Neuron (in vitro differentiated cells): Measurements from ENCODE around the gene SCYGR8.

Source experiments
- H2AFZ ChIP-seq: one replicate; pipeline ENCODE4 v1.6.1; 2013; ENCODE audit warnings: low read depth, mild to moderate bottlenecking, inconsistent platforms, low read length, moderate library complexity
- H3K27me3 ChIP-seq: one replicate; pipeline ENCODE4 v1.6.1; 2013; ENCODE audit warnings: low read length; ENCODE audit not compliant: insufficient read depth
- H3K36me3 ChIP-seq: one replicate; pipeline ENCODE4 v1.6.1; 2013; ENCODE audit warnings: low read length; ENCODE audit not compliant: insufficient read depth
- H3K4me1 ChIP-seq: one replicate; pipeline ENCODE4 v1.6.1; 2013; ENCODE audit warnings: low read length; ENCODE audit not compliant: insufficient read depth
- H3K4me3 ChIP-seq: 2 replicates; pipeline ENCODE4 v1.5.1; 2013; ENCODE audit warnings: mild to moderate bottlenecking, low read length, moderate library complexity
- H3K9me3 ChIP-seq: one replicate; pipeline ENCODE4 v1.6.1; 2013; ENCODE audit warnings: low read length

Gene SCYGR8

DNA sequence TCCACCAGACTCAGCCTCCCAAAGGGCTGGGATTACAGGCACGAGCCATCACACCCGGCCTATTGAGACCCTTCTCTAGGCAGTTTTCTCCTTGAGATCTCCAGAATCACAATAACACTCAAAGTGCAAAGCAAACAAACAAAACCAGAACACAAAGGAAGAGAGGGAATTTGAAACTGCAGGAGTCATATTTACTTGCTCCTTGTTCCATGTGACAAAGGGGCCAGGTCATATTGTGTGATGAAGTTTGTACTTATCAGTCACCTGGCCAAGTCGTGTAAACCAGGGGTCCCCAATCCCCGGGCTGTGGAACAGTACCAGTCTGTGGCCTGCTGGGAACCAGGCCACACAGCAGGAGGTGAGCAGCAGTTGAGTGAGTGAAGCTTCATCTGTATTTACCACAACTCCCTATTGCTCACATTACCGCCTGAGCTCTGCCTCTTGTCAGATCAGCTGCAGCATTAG lies 26.5 kb downstream of the SCYGR8 start:
- no peak overlapping the region for H2AFZ ChIP-seq
- no peaks in the 10 kb centered on the region for H3K36me3 ChIP-seq
- H3K27me3 ChIP-seq: no peaks in the 10 kb centered on the region
- H3K4me1 ChIP-seq: no peaks in the 10 kb centered on the region
- no peaks in the 10 kb centered on the region for H3K9me3 ChIP-seq
- no peak overlapping the region for H3K4me3 ChIP-seq

- Histone ChIP-seq H2AFZ (no peak overlapping the region), H3K4me1 (no peaks in the 10 kb centered on the region), H3K36me3 (no peaks in the 10 kb centered on the region), H3K9me3 (no peaks in the 10 kb centered on the region), H3K4me3 (no peak overlapping the region), H3K27me3 (no peaks in the 10 kb centered on the region)
These were observed 27.2 kb downstream of the SCYGR8 start for GRCh38 chr2:227772932-227773331.

DNA sequence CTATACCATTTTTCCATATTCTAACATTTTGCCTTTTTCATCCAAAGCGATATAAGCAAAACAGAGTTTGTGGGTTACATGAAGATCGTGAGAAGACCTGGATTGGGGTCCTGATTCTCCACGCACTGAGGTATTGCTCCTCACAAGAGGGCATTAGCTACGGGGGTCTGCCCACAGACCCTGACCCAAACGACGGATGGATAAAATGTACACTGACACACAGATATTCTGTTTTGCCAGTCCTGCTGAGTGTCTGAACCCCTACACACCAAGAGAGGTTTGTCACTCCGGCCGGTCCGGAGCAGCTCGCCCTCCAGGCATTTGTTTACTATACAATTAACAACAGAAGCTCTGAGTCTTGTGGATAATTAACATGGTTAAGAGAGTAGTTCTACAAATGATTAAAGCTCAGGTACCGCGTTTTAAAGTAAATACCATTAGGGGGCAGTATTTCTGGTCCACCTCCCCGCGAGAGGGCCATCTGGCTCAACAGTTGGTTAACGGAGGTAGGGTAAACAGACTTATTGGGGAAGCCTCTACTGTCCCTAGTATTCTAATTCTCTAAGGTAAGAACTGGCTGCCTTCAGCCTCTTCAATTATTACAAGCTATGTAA lies 28.4 kb downstream of the SCYGR8 start:
- no peaks in the 10 kb centered on the region for H3K4me1 ChIP-seq
- H3K4me3 ChIP-seq: no peak overlapping the region
- no peak overlapping the region for H2AFZ ChIP-seq
- no peaks in the 10 kb centered on the region for H3K36me3 ChIP-seq
- no peaks in the 10 kb centered on the region for H3K27me3 ChIP-seq
- H3K9me3 ChIP-seq: no peaks in the 10 kb centered on the region

GRCh38 chr2:227774895-227775842 lies 29.5 kb downstream of the SCYGR8 start:
- Histone ChIP-seq H3K27me3 (no peaks in the 10 kb centered on the region), H3K4me1 (no peaks in the 10 kb centered on the region), H3K9me3 (no peaks in the 10 kb centered on the region), H2AFZ (no peak overlapping the region), H3K36me3 (no peaks in the 10 kb centered on the region), H3K4me3 (no peak overlapping the region)

DNA sequence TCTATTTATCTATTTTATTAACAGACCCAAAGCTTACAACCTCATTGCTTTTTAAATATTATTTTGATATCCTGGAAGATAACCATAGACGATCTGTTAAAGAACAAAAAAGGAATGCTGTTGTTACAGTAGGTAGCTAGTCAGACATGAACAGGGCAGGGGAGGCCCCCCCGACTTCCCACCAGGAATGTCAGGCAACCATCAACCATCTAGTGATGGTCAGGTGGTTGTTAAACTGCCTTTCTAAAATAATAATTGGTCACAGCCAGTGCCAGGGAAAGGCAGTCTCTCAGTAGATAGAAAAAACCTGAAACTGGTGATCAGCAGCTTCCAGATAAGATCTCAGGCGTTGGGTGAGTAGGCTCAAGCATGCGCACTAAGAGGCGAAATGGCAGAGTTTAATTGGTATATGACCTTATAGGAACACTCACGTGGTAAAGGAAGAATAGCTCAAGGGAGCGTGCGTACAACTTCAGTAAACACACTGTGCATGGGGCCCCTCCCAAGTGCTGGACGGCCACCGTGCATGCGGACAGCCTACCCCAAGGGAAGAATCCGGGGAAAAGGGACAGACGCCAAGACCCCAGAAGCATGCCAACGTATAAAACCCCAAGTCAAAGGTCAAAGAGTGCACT lies 35.4 kb downstream of the SCYGR8 start:
- Histone ChIP-seq H3K36me3 (no peaks in the 10 kb centered on the region), H2AFZ (no peak overlapping the region), H3K27me3 (no peaks in the 10 kb centered on the region), H3K4me3 (no peak overlapping the region), H3K4me1 (no peaks in the 10 kb centered on the region), H3K9me3 (no peaks in the 10 kb centered on the region)

DNA sequence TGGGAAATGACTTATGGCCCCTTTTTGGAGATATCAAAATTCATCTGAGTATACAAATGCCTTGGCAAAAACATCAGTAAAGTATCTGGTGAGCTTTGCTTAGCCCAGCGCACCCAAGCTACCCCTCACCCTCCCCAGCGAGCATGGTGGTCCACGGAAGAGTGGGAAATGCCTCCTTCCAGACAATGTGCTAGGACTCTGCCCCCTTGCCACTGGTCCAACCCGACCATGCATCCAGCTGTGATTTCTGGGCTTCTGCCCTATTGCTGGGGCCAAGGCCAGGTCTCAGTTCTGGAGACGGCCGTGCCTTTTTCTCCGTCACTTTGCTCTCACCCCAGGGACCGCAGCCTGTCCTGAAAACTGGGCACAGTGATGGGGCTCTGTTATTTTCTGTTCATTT lies 36.1 kb downstream of the SCYGR8 start:
- Histone ChIP-seq H2AFZ (no peak overlapping the region), H3K9me3 (no peaks in the 10 kb centered on the region), H3K4me1 (no peaks in the 10 kb centered on the region), H3K36me3 (no peaks in the 10 kb centered on the region), H3K27me3 (no peaks in the 10 kb centered on the region), H3K4me3 (no peak overlapping the region)

DNA sequence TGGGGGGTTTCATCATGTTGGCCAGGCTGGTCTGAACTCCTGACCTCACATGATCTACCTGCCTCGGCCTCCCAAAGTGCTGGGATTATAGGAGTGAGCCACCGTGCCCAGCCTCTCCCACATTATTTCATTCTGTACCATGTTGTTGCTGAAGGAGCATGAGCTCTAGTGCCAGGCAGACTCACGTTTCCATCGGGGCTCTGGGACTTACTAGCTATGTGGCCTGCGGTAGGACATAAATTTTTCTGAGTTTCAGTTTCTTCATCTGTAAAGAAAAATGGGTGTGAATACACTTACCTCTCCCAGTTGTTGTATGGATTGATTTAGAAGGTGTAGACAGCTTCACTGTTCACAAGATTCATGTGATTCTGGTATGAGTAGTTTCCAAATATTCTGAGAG lies 37.1 kb downstream of the SCYGR8 start:
- Histone ChIP-seq H3K4me3 (no peak overlapping the region), H3K4me1 (no peaks in the 10 kb centered on the region), H3K27me3 (no peaks in the 10 kb centered on the region), H2AFZ (no peak overlapping the region), H3K36me3 (no peaks in the 10 kb centered on the region), H3K9me3 (no peaks in the 10 kb centered on the region)

- H2AFZ ChIP-seq: no peak overlapping the region
- no peaks in the 10 kb centered on the region for H3K27me3 ChIP-seq
These were observed 37.9 kb downstream of the SCYGR8 start for GRCh38 chr2:227783404-227784138.

DNA sequence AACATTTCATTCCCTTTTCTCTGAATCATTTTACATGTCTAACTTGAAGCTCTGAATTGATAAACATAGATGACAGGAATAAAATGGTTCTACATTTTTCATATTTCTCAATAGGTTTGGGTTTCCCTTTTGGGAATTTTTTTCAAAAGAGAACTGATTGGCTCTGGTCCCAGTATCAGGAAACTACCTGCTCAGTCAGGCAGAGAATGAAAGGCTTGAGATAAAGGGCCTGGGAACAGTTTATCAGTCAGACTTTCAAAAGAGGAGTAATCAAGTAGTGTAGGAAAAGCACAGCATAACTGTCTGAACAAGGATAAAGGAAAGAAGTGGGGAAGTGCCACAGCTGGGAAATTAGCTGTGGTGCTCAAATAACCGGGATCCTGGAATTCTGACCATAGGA lies 39.6 kb downstream of the SCYGR8 start:
- Histone ChIP-seq H3K36me3 (no peaks in the 10 kb centered on the region), H3K4me3 (no peak overlapping the region), H2AFZ (no peak overlapping the region), H3K9me3 (no peaks in the 10 kb centered on the region), H3K27me3 (no peaks in the 10 kb centered on the region), H3K4me1 (no peaks in the 10 kb centered on the region)

More at GRCh38 chr2:227783404-227784138, 37.9 kb downstream of the SCYGR8 start:
- H3K4me1 ChIP-seq: no peaks in the 10 kb centered on the region
- H3K36me3 ChIP-seq: no peaks in the 10 kb centered on the region
- H3K4me3 ChIP-seq: no peak overlapping the region
- H3K9me3 ChIP-seq: no peaks in the 10 kb centered on the region

GRCh38 chr2:227788561-227789018 lies 42.9 kb downstream of the SCYGR8 start:
- Histone ChIP-seq H3K4me1 (no peaks in the 10 kb centered on the region), H3K4me3 (no peak overlapping the region), H3K36me3 (no peaks in the 10 kb centered on the region), H2AFZ (no peak overlapping the region), H3K9me3 (no peaks in the 10 kb centered on the region), H3K27me3 (no peaks in the 10 kb centered on the region)

- H3K9me3 ChIP-seq: no peaks in the 10 kb centered on the region
- H2AFZ ChIP-seq: no peak overlapping the region
- no peaks in the 10 kb centered on the region for H3K27me3 ChIP-seq
- H3K36me3 ChIP-seq: no peaks in the 10 kb centered on the region
- no peak overlapping the region for H3K4me3 ChIP-seq
- no peaks in the 10 kb centered on the region for H3K4me1 ChIP-seq
These were observed 44.1 kb downstream of the SCYGR8 start for GRCh38 chr2:227789803-227790202.

- H3K4me3 ChIP-seq: no peak overlapping the region
- no peaks in the 10 kb centered on the region for H3K27me3 ChIP-seq
- H2AFZ ChIP-seq: no peak overlapping the region
- no peaks in the 10 kb centered on the region for H3K36me3 ChIP-seq
- no peaks in the 10 kb centered on the region for H3K4me1 ChIP-seq
- no peaks in the 10 kb centered on the region for H3K9me3 ChIP-seq
These were observed 47.5 kb downstream of the SCYGR8 start for GRCh38 chr2:227793148-227793712.
